SK-MEL-5 (cell line): ENCODE results near the gene MYCL. TPM values are rescaled to one million over a fixed set of nuclear protein-coding genes. Genes with fewer than 3 reads are reported as not detected.

Experiments used
- DNase-seq: peaks from one replicate; pipeline ENCODE4 v3.0.0-alpha.2; 2016; ENCODE audit warnings: low read depth, low spot score
- in situ Hi-C: cut with HindIII; loops from 2 replicates; pipeline ENCODE4 v1.10.0; 2016; ENCODE audit warnings: low sequenced_read_pairs, high pct_unique_total_duplicates, low pct_unique_long_range_greater_than_20kb
- total RNA-seq: library from RNA; depleted of rRNA; stranded (reverse); fragments of >200 nt; shearing (Covaris generic); gene quantifications from 2 replicates; pipeline ENCODE4 v1.2.3, GENCODE V29; 2014

The MYCL gene
- total RNA-seq, 1 experiment from 2014 or later, result 5.1 TPM

- DNase-seq, result no peak
- in situ Hi-C loops, result no loop called here
Measured at GRCh38 chr1:39866767-39867166, 35.0 kb downstream of the MYCL start.

GRCh38 chr1:39865762-39866161 is 36.0 kb downstream of the MYCL start:
- in situ Hi-C loops, result no loop called here
- DNase-seq, result no peak

- no peak for DNase-seq
- in situ Hi-C loops, result no loop called here
Measured at GRCh38 chr1:39863177-39863576, 38.5 kb downstream of the MYCL start.

- DNase-seq, result no peak
- in situ Hi-C loops, result no loop called here
Measured at GRCh38 chr1:39861003-39861402, 40.7 kb downstream of the MYCL start.

GRCh38 chr1:39859859-39860812 is 41.6 kb downstream of the MYCL start:
- in situ Hi-C loops, result no loop called here
- no peak for DNase-seq

- no peak for DNase-seq
- in situ Hi-C loops, result no loop called here
Measured at GRCh38 chr1:39858315-39858714, 43.4 kb downstream of the MYCL start.

- in situ Hi-C loops, result no loop called here
- DNase-seq, result peak; percentile 48
Measured at GRCh38 chr1:39857126-39857878, 44.4 kb downstream of the MYCL start.

- in situ Hi-C loops, result no loop called here
- DNase-seq, result no peak
Measured at GRCh38 chr1:39854738-39855137, 47.0 kb downstream of the MYCL start.

- DNase-seq, result no peak
- in situ Hi-C loops, result no loop called here
Measured at GRCh38 chr1:39854314-39854713, 47.4 kb downstream of the MYCL start.

GRCh38 chr1:39852876-39853275 is 48.8 kb downstream of the MYCL start:
- no peak for DNase-seq
- in situ Hi-C loops, result no loop called here

GRCh38 chr1:39852214-39852791 is 49.4 kb downstream of the MYCL start:
- in situ Hi-C loops, result no loop called here
- DNase-seq, result no peak

GRCh38 chr1:39850606-39851216 is 51.0 kb downstream of the MYCL start:
- no peak for DNase-seq
- in situ Hi-C loops, result no loop called here

GRCh38 chr1:39849203-39849602 is 52.5 kb downstream of the MYCL start:
- DNase-seq, result no peak
- in situ Hi-C loops, result no loop called here

- DNase-seq, result no peak
- in situ Hi-C loops, result no loop called here
Measured at GRCh38 chr1:39847940-39848339, 53.8 kb downstream of the MYCL start.

- in situ Hi-C loops, result no loop called here
- DNase-seq, result no peak
Measured at GRCh38 chr1:39846796-39847195, 54.9 kb downstream of the MYCL start.

- peak; percentile 8 for DNase-seq
Measured at GRCh38 chr1:39845569-39846566, 55.8 kb downstream of the MYCL start.

More at GRCh38 chr1:39845569-39846566, 55.8 kb downstream of the MYCL start:
- in situ Hi-C loops, result no loop called here
